H9 (cell line): ENCODE results near the gene XYLB. TPM values are rescaled to one million over a fixed set of nuclear protein-coding genes. Genes with fewer than 3 reads are reported as not detected.

Experiments used
- DNase-seq: peaks from one replicate; pipeline ENCODE4 v3.0.0-alpha.2; 2017
- H2AFZ ChIP-seq: one replicate; pipeline ENCODE4 v1.6.1; 2013; ENCODE audit warnings: mild to moderate bottlenecking, low read length, control low read depth, moderate library complexity
- H2AK5ac ChIP-seq: 2 replicates; pipeline ENCODE4 v1.6.1; 2013; ENCODE audit warnings: low read length, control low read depth, mixed read lengths; ENCODE audit not compliant: insufficient read length
- H2BK120ac ChIP-seq: one replicate; pipeline ENCODE4 v1.6.1; 2013; ENCODE audit warnings: low read depth, mild to moderate bottlenecking, low read length, control low read depth, inconsistent platforms; ENCODE audit not compliant: poor library complexity, severe bottlenecking
- H2BK12ac ChIP-seq: 2 replicates; pipeline ENCODE4 v1.6.1; 2013; ENCODE audit warnings: low read length, control low read depth, mixed read lengths, low read depth; ENCODE audit not compliant: insufficient read length
- H2BK15ac ChIP-seq: 2 replicates; pipeline ENCODE4 v1.6.1; 2013; ENCODE audit warnings: low read depth, low read length, control low read depth
- H2BK20ac ChIP-seq: one replicate; pipeline ENCODE4 v1.6.1; 2013; ENCODE audit warnings: low read depth, mild to moderate bottlenecking, low read length, control low read depth, inconsistent platforms; ENCODE audit not compliant: poor library complexity, severe bottlenecking
- H2BK5ac ChIP-seq: 2 replicates; pipeline ENCODE4 v1.6.1; 2013; ENCODE audit warnings: low read length, control low read depth, mixed read lengths; ENCODE audit not compliant: insufficient read length
- H3K14ac ChIP-seq: 2 replicates; pipeline ENCODE4 v1.6.1; 2013; ENCODE audit warnings: low read length, control low read depth; ENCODE audit not compliant: insufficient read depth
- H3K18ac ChIP-seq: 2 replicates; pipeline ENCODE4 v1.6.1; 2013; ENCODE audit warnings: low read depth, mild to moderate bottlenecking, mixed read lengths, low read length, control low read depth; ENCODE audit not compliant: insufficient read length
- H3K23ac ChIP-seq: 2 replicates; pipeline ENCODE4 v1.6.1; 2013; ENCODE audit warnings: low read length, control low read depth, mixed read lengths, low read depth; ENCODE audit not compliant: insufficient read length
- H3K23me2 ChIP-seq: 2 replicates; pipeline ENCODE4 v1.6.1; 2013; ENCODE audit warnings: low read depth, mild to moderate bottlenecking, mixed read lengths, low read length, control low read depth; ENCODE audit not compliant: insufficient read length, poor library complexity, severe bottlenecking
- H3K27ac ChIP-seq: 2 replicates; pipeline ENCODE4 v1.5.1; 2013; ENCODE audit warnings: low read length, control low read depth, mixed read lengths, low read depth; ENCODE audit not compliant: insufficient read length
- H3K27me3 ChIP-seq: 2 replicates; pipeline ENCODE4 v1.6.1; 2013; ENCODE audit warnings: low read length, control low read depth, inconsistent platforms; ENCODE audit not compliant: insufficient read depth
- H3K4ac ChIP-seq: 2 replicates; pipeline ENCODE4 v1.6.1; 2013; ENCODE audit warnings: low read depth, mild to moderate bottlenecking, control low read depth, inconsistent platforms, low read length, moderate library complexity
- H3K4me1 ChIP-seq: 2 replicates; pipeline ENCODE4 v1.6.1; 2013; ENCODE audit warnings: low read length, control low read depth, inconsistent platforms; ENCODE audit not compliant: insufficient read depth
- H3K4me2 ChIP-seq: 2 replicates; pipeline ENCODE4 v1.6.1; 2013; ENCODE audit warnings: low read length, control low read depth, mixed read lengths; ENCODE audit not compliant: insufficient read length, insufficient read depth
- H3K56ac ChIP-seq: 2 replicates; pipeline ENCODE4 v1.6.1; 2013; ENCODE audit warnings: low read depth, mild to moderate bottlenecking, mixed read lengths, low read length, control low read depth; ENCODE audit not compliant: insufficient read length
- H3K79me1 ChIP-seq: 2 replicates; pipeline ENCODE4 v1.6.1; 2013; ENCODE audit warnings: low read depth, mild to moderate bottlenecking, moderate library complexity, low read length, control low read depth, inconsistent platforms; ENCODE audit not compliant: insufficient read depth, poor library complexity, severe bottlenecking
- H3K79me2 ChIP-seq: 2 replicates; pipeline ENCODE4 v1.6.1; 2013; ENCODE audit warnings: low read length, control low read depth, inconsistent platforms; ENCODE audit not compliant: insufficient read depth
- H3K9ac ChIP-seq: 2 replicates; pipeline ENCODE4 v1.6.1; 2013; ENCODE audit warnings: low read length, control low read depth, mixed read lengths; ENCODE audit not compliant: insufficient read length; ENCODE audit errors: extremely low read depth
- H3K9me3 ChIP-seq: one replicate; pipeline ENCODE4 v1.6.1; 2013; ENCODE audit warnings: low read depth, low read length, inconsistent platforms; ENCODE audit not compliant: control insufficient read depth
- H3T11ph ChIP-seq: one replicate; pipeline ENCODE4 v1.6.1; 2013; ENCODE audit warnings: mild to moderate bottlenecking, low read length, control low read depth, inconsistent platforms
- H4K20me1 ChIP-seq: one replicate; pipeline ENCODE4 v1.6.1; 2013; ENCODE audit not compliant: control insufficient read depth, insufficient read length, insufficient read depth
- H4K5ac ChIP-seq: 2 replicates; pipeline ENCODE4 v1.6.1; 2013; ENCODE audit warnings: low read depth, mild to moderate bottlenecking, mixed read lengths, low read length, control low read depth; ENCODE audit not compliant: insufficient read length
- H4K8ac ChIP-seq: replicated peaks from 2 replicates; pipeline ENCODE4 v1.6.1; 2013; ENCODE audit warnings: low read length, control low read depth, mixed read lengths, low read depth; ENCODE audit not compliant: insufficient read length
- H4K91ac ChIP-seq: 2 replicates; pipeline ENCODE4 v1.6.1; 2013; ENCODE audit warnings: low read depth, mild to moderate bottlenecking, moderate library complexity, mixed read lengths, low read length, control low read depth; ENCODE audit not compliant: insufficient read length
- H3K27ac Mint-ChIP-seq, 3 experiments: 2 replicates in 2 of 3; 3 replicates in 1 of 3; pipeline ENCODE4 v1.8.0; 2020 to 2021; ENCODE audit warnings: mixed read lengths in 3 of 3, mild to moderate bottlenecking in 1 of 3, moderate library complexity in 1 of 3
- H3K27me3 Mint-ChIP-seq: 2 replicates; pipeline ENCODE4 v1.8.0; 2021; ENCODE audit warnings: low read depth, mild to moderate bottlenecking, moderate library complexity, mixed read lengths
- H3K36me3 Mint-ChIP-seq, 3 experiments: 2 replicates in 2 of 3; 3 replicates in 1 of 3; pipeline ENCODE4 v1.8.0; 2020 to 2021; ENCODE audit warnings: low read depth in 3 of 3, mixed read lengths in 3 of 3; ENCODE audit not compliant: insufficient read depth in 1 of 3
- H3K4me1 Mint-ChIP-seq, 2 experiments: 2 replicates each; pipeline ENCODE4 v1.8.0; 2020; ENCODE audit warnings: mixed read lengths in 2 of 2
- H3K4me3 Mint-ChIP-seq, 2 experiments: 2 replicates in 1 of 2; 3 replicates in 1 of 2; pipeline ENCODE4 v1.8.0; 2020 to 2021; ENCODE audit warnings: mild to moderate bottlenecking in 2 of 2, mixed read lengths in 2 of 2, moderate library complexity in 1 of 2
- H3K9me3 Mint-ChIP-seq, 2 experiments: 2 replicates in 1 of 2; 3 replicates in 1 of 2; pipeline ENCODE4 v1.8.0; 2020; ENCODE audit warnings: mild to moderate bottlenecking in 2 of 2, mixed read lengths in 2 of 2, moderate library complexity in 1 of 2
- CTCF ChIP-seq: fragments of 200-600 bp; sonication (generic); conservative IDR thresholded peaks from 3 replicates; pipeline ENCODE4 v1.8.0; 2021; ENCODE audit warnings: antibody characterized with exemption, mild to moderate bottlenecking
- WGBS: extraction: QIAGEN DNeasy Blood & Tissue Kit; methylation state at CpG from one replicate; pipeline ENCODE4 v1.1.7; 2013; ENCODE audit warnings: missing lambda C conversion rate, low lambda C conversion rate, mixed read lengths; ENCODE audit not compliant: insufficient read length; ENCODE audit errors: extremely low coverage; 5-methylcytosine and 5-hydroxymethylcytosine counted together
- total RNA-seq: library from RNA; stranded (reverse); gene quantifications from 2 replicates; pipeline ENCODE4 v1.2.1, GENCODE V29; 2021

XYLB gene
- total RNA-seq, 1 experiment from 2014 or later, result 2.6 TPM

GRCh38 chr3:38367779-38368178 lies 21.2 kb downstream of the XYLB start:
- H3K79me2 ChIP-seq, result no peaks in the 10 kb centered on the region
- H3K4me1 ChIP-seq, result no peaks in the 10 kb centered on the region
- H3K27me3 ChIP-seq, result no peaks in the 10 kb centered on the region
- no peak overlapping the region for H3K14ac ChIP-seq
- H3K36me3 Mint-ChIP-seq, result peaks cover 25 to 44% (median 34%) of the 10 kb centered on the region in 3 experiments
- H4K91ac ChIP-seq, result no peak overlapping the region
- no peak overlapping the region for H2BK12ac ChIP-seq
- peaks cover 5% of the 10 kb centered on the region for H3K9me3 ChIP-seq
- no peak for TF ChIP-seq CTCF
- H3K79me1 ChIP-seq, result no peaks in the 10 kb centered on the region
- no peaks in the 10 kb centered on the region for H4K20me1 ChIP-seq
- no peak overlapping the region for H3K4me3 Mint-ChIP-seq
- H3K27ac Mint-ChIP-seq, result no peak overlapping the region
- no peaks in the 10 kb centered on the region for H3K23me2 ChIP-seq
- H3K9ac ChIP-seq, result no peak overlapping the region
- no peak overlapping the region for H3K4ac ChIP-seq
- no peaks in the 10 kb centered on the region for H3K4me1 Mint-ChIP-seq
- H3K9me3 Mint-ChIP-seq, result peaks cover 5 to 10% of the 10 kb centered on the region in 2 experiments; a peak in 4 of 5 replicates
- no peak overlapping the region for H3T11ph ChIP-seq
- H2AK5ac ChIP-seq, result no peak overlapping the region
- no peak overlapping the region for H2BK20ac ChIP-seq
- H3K27ac ChIP-seq, result no peak overlapping the region
- no peaks in the 10 kb centered on the region; the same call in 1 of the 2 replicates for H3K27me3 Mint-ChIP-seq
- no peak overlapping the region for H2BK15ac ChIP-seq
- WGBS, result no CpG with 5 or more reads among the region's 3 CpGs
- no peak overlapping the region for H3K23ac ChIP-seq
- no peak overlapping the region for H2BK5ac ChIP-seq
- no peak overlapping the region for H3K56ac ChIP-seq
- no peak overlapping the region for H2BK120ac ChIP-seq
- H2AFZ ChIP-seq, result no peak overlapping the region
- no peak for DNase-seq
- no peak overlapping the region for H3K18ac ChIP-seq
- no peak overlapping the region for H4K5ac ChIP-seq
- no peak overlapping the region for H3K4me2 ChIP-seq
- H4K8ac ChIP-seq, result no peak overlapping the region
